Measurements from ENCODE around the gene RPP40.

RPP40 gene

DNA sequence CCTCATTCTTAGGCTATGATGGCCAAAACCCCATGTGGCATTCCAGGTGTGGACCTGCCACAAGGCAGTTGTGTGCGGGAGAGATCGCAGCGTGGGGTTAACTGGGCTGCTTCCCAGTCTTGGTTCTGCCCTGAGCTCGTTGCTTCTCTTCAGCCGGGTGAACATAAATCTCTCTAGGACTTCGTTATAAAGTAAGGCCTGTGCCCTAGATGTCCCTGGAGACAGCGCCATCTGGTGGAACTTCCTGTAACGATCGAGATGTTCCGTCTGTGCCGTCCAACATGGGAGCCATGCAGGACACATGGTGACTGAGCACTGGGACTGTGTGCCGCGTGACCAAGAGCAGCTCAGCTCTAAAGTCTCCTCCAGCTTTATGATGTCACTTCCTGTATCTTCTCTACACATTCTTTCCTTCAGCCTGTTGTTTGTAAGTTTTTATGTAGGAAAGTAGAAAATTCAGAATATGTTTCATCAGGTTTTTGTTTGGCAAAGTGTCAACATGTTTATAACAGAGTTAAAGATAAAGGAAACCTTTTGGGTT lies 26.8 kb upstream of the RPP40 start (continued):
- TF ChIP-seq ZNF514 (tag by site-specific recombination; IDR thresholded peaks at IDR 0.05) (no peak), YY1 (tag by site-specific recombination; IDR thresholded peaks at IDR 0.05) (peak; percentile 77; the same call in 1 of the 2 replicates), ZFP37 (tag by site-specific recombination; IDR thresholded peaks at IDR 0.05) (peak; percentile 41; the same call in 1 of the 2 replicates), ZNF555 (tag by site-specific recombination; conservative IDR thresholded peaks at IDR 0.05) (no peak), ZNF202 (tag by site-specific recombination; IDR thresholded peaks at IDR 0.05; ENCODE audit: borderline replicate concordance) (no peak), ZNF777 (tag by site-specific recombination; IDR thresholded peaks at IDR 0.05; ENCODE audit: borderline replicate concordance) (peak; percentile 85; the same call in 1 of the 2 replicates), ZNF776 (tag by site-specific recombination; IDR thresholded peaks at IDR 0.05; ENCODE audit: borderline replicate concordance) (no peak), ZNF830 (tag by site-specific recombination; IDR thresholded peaks at IDR 0.05; ENCODE audit: low read depth) (no peak), ZBTB48 (tag by site-specific recombination; IDR thresholded peaks at IDR 0.05) (peak; percentile 79), ZNF629 (tag by site-specific recombination; IDR thresholded peaks at IDR 0.05) (peak; percentile 68), OSR2 (tag by site-specific recombination; IDR thresholded peaks at IDR 0.05) (no peak), ZNF585B (tag by site-specific recombination; IDR thresholded peaks at IDR 0.05) (no peak), ZNF768 (tag by site-specific recombination; IDR thresholded peaks at IDR 0.05) (no peak), ZNF404 (tag by site-specific recombination; IDR thresholded peaks at IDR 0.05) (peak; percentile 28; the same call in 1 of the 2 replicates), ZSCAN30 (tag by site-specific recombination; IDR thresholded peaks at IDR 0.05) (no peak; the same call in 1 of the 2 replicates), ZBTB17 (tag by site-specific recombination; IDR thresholded peaks at IDR 0.05) (0 out of 2 replicates have a peak, but pooled peaks have one; percentile 27), ZNF416 (tag by site-specific recombination; IDR thresholded peaks at IDR 0.05) (no peak), ZNF140 (tag by site-specific recombination; IDR thresholded peaks at IDR 0.05) (no peak), GLI4 (tag by site-specific recombination; IDR thresholded peaks at IDR 0.05) (no peak), ZNF558 (tag by site-specific recombination; IDR thresholded peaks at IDR 0.05) (no peak), ZNF677 (tag by site-specific recombination; IDR thresholded peaks at IDR 0.05) (no peak), ZNF654 (tag by site-specific recombination; IDR thresholded peaks at IDR 0.05; ENCODE audit: low read depth) (peak; percentile 92), ZNF433 (tag by site-specific recombination; IDR thresholded peaks at IDR 0.05; ENCODE audit: low read depth) (no peak), ZNF174 (tag by site-specific recombination; IDR thresholded peaks at IDR 0.05) (no peak)
- TF ChIP-seq, protein P1, sequence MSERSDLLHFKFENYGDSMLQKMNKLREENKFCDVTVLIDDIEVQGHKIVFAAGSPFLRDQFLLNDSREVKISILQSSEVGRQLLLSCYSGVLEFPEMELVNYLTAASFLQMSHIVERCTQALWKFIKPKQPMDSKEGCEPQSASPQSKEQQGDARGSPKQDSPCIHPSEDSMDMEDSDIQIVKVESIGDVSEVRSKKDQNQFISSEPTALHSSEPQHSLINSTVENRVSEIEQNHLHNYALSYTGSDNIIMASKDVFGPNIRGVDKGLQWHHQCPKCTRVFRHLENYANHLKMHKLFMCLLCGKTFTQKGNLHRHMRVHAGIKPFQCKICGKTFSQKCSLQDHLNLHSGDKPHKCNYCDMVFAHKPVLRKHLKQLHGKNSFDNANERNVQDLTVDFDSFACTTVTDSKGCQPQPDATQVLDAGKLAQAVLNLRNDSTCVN (tag by site-specific recombination; optimal IDR thresholded peaks at IDR 0.05): peak; percentile 5
- TF ChIP-seq, protein P2, sequence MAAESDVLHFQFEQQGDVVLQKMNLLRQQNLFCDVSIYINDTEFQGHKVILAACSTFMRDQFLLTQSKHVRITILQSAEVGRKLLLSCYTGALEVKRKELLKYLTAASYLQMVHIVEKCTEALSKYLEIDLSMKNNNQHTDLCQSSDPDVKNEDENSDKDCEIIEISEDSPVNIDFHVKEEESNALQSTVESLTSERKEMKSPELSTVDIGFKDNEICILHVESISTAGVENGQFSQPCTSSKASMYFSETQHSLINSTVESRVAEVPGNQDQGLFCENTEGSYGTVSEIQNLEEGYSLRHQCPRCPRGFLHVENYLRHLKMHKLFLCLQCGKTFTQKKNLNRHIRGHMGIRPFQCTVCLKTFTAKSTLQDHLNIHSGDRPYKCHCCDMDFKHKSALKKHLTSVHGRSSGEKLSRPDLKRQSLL (tag by site-specific recombination; IDR thresholded peaks at IDR 0.05): no peak
- TF ChIP-seq, protein P3, sequence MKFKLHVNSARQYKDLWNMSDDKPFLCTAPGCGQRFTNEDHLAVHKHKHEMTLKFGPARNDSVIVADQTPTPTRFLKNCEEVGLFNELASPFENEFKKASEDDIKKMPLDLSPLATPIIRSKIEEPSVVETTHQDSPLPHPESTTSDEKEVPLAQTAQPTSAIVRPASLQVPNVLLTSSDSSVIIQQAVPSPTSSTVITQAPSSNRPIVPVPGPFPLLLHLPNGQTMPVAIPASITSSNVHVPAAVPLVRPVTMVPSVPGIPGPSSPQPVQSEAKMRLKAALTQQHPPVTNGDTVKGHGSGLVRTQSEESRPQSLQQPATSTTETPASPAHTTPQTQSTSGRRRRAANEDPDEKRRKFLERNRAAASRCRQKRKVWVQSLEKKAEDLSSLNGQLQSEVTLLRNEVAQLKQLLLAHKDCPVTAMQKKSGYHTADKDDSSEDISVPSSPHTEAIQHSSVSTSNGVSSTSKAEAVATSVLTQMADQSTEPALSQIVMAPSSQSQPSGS (tag by site-specific recombination; IDR thresholded peaks at IDR 0.05; ENCODE audit: low read depth): peak; percentile 63; the same call in 1 of the 2 replicates
- TF ChIP-seq, protein P4, sequence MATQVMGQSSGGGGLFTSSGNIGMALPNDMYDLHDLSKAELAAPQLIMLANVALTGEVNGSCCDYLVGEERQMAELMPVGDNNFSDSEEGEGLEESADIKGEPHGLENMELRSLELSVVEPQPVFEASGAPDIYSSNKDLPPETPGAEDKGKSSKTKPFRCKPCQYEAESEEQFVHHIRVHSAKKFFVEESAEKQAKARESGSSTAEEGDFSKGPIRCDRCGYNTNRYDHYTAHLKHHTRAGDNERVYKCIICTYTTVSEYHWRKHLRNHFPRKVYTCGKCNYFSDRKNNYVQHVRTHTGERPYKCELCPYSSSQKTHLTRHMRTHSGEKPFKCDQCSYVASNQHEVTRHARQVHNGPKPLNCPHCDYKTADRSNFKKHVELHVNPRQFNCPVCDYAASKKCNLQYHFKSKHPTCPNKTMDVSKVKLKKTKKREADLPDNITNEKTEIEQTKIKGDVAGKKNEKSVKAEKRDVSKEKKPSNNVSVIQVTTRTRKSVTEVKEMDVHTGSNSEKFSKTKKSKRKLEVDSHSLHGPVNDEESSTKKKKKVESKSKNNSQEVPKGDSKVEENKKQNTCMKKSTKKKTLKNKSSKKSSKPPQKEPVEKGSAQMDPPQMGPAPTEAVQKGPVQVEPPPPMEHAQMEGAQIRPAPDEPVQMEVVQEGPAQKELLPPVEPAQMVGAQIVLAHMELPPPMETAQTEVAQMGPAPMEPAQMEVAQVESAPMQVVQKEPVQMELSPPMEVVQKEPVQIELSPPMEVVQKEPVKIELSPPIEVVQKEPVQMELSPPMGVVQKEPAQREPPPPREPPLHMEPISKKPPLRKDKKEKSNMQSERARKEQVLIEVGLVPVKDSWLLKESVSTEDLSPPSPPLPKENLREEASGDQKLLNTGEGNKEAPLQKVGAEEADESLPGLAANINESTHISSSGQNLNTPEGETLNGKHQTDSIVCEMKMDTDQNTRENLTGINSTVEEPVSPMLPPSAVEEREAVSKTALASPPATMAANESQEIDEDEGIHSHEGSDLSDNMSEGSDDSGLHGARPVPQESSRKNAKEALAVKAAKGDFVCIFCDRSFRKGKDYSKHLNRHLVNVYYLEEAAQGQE (tag by site-specific recombination; IDR thresholded peaks at IDR 0.05): peak; percentile 27; the same call in 1 of the 2 replicates
- TF ChIP-seq, protein P5, sequence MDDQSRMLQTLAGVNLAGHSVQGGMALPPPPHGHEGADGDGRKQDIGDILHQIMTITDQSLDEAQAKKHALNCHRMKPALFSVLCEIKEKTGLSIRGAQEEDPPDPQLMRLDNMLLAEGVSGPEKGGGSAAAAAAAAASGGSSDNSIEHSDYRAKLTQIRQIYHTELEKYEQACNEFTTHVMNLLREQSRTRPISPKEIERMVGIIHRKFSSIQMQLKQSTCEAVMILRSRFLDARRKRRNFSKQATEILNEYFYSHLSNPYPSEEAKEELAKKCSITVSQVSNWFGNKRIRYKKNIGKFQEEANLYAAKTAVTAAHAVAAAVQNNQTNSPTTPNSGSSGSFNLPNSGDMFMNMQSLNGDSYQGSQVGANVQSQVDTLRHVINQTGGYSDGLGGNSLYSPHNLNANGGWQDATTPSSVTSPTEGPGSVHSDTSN (CRISPR knock-in tag; IDR thresholded peaks at IDR 0.05): 0 out of 2 replicates have a peak, but pooled peaks have one; percentile 49
- TF ChIP-seq, protein P6, sequence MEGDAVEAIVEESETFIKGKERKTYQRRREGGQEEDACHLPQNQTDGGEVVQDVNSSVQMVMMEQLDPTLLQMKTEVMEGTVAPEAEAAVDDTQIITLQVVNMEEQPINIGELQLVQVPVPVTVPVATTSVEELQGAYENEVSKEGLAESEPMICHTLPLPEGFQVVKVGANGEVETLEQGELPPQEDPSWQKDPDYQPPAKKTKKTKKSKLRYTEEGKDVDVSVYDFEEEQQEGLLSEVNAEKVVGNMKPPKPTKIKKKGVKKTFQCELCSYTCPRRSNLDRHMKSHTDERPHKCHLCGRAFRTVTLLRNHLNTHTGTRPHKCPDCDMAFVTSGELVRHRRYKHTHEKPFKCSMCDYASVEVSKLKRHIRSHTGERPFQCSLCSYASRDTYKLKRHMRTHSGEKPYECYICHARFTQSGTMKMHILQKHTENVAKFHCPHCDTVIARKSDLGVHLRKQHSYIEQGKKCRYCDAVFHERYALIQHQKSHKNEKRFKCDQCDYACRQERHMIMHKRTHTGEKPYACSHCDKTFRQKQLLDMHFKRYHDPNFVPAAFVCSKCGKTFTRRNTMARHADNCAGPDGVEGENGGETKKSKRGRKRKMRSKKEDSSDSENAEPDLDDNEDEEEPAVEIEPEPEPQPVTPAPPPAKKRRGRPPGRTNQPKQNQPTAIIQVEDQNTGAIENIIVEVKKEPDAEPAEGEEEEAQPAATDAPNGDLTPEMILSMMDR (tag by site-specific recombination; IDR thresholded peaks at IDR 0.05): 0 out of 2 replicates have a peak, but pooled peaks have one; percentile 38
